ENCODE results near the gene PEX1. TPM values are rescaled to one million over a fixed set of nuclear protein-coding genes. Genes with fewer than 3 reads are reported as not detected.
A peak's percentile ranks its signal among the peaks of the same experiment; 100 is the strongest.
"Not testable (repeated sequence)": the region's sequence is repeated elsewhere in the genome, so short reads cannot be mapped to it uniquely, and the experiment has no call there.

PEX1 gene
- total RNA-seq, 1 donor from 2014 or later, result 16.2 TPM

DNA sequence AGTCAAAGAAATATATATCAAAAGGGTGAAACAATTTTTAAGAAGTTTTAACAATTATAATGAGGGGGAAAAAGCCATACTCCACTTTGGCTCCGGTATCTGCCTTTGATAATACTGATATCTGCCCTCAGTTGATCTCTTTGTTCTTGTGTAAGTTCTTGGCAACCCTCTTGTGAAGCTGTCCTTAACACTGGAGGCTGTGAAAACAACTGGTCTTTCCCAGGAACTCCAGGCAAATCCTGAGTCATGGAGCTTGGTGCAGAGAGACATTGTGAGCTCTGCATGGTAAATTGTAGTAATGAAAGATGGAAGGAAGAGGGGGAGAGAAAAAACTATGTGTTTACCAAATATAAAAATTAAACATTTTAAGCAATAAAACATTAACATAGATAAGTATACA is 38.7 kb downstream of the PEX1 start:
- no peak for DNase-seq (ENCODE audit: extremely low spot score, unreplicated experiment)
- TF ChIP-seq, protein P1, sequence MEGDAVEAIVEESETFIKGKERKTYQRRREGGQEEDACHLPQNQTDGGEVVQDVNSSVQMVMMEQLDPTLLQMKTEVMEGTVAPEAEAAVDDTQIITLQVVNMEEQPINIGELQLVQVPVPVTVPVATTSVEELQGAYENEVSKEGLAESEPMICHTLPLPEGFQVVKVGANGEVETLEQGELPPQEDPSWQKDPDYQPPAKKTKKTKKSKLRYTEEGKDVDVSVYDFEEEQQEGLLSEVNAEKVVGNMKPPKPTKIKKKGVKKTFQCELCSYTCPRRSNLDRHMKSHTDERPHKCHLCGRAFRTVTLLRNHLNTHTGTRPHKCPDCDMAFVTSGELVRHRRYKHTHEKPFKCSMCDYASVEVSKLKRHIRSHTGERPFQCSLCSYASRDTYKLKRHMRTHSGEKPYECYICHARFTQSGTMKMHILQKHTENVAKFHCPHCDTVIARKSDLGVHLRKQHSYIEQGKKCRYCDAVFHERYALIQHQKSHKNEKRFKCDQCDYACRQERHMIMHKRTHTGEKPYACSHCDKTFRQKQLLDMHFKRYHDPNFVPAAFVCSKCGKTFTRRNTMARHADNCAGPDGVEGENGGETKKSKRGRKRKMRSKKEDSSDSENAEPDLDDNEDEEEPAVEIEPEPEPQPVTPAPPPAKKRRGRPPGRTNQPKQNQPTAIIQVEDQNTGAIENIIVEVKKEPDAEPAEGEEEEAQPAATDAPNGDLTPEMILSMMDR (IDR thresholded peaks at IDR 0.05), result no peak
- no peaks in the 10 kb centered on the region for H3K27me3 Mint-ChIP-seq (ENCODE audit: unreplicated experiment)
- no peak overlapping the region for H3K4me3 Mint-ChIP-seq (ENCODE audit: unreplicated experiment)
- H3K36me3 Mint-ChIP-seq (ENCODE audit: unreplicated experiment), result peaks cover 52% of the 10 kb centered on the region
- no peaks in the 10 kb centered on the region for H3K4me1 Mint-ChIP-seq (ENCODE audit: unreplicated experiment)
- no peaks in the 10 kb centered on the region for H3K9me3 Mint-ChIP-seq (ENCODE audit: unreplicated experiment)
- no peak overlapping the region for H3K27ac Mint-ChIP-seq (ENCODE audit: unreplicated experiment)

DNA sequence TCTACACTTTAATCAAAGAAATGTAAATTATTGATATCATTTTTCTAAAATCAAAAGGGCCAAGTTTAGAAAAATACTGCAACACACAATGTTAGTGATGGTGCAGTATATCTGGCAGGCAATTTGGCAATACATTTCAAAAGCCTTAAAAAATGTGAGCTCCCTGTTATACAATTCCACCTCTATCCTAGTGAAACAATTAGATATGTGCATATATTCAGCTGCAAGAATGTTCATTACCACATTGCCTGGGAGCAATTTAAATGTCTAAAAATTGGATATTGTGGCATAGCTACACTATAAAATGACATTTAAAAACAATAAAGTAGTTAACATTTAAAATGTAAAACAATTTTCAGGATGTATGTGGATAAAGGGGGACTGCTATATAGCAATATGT is 40.5 kb downstream of the PEX1 start:
- Mint-ChIP-seq H3K4me3 (ENCODE audit: unreplicated experiment) (no peak overlapping the region), H3K9me3 (ENCODE audit: unreplicated experiment) (no peaks in the 10 kb centered on the region), H3K36me3 (ENCODE audit: unreplicated experiment) (peaks cover 42% of the 10 kb centered on the region), H3K27me3 (ENCODE audit: unreplicated experiment) (no peaks in the 10 kb centered on the region), H3K4me1 (ENCODE audit: unreplicated experiment) (no peaks in the 10 kb centered on the region), H3K27ac (ENCODE audit: unreplicated experiment) (no peak overlapping the region)
- TF ChIP-seq, protein P1 (IDR thresholded peaks at IDR 0.05), result no peak
- DNase-seq (ENCODE audit: extremely low spot score, unreplicated experiment), result no peak

DNA sequence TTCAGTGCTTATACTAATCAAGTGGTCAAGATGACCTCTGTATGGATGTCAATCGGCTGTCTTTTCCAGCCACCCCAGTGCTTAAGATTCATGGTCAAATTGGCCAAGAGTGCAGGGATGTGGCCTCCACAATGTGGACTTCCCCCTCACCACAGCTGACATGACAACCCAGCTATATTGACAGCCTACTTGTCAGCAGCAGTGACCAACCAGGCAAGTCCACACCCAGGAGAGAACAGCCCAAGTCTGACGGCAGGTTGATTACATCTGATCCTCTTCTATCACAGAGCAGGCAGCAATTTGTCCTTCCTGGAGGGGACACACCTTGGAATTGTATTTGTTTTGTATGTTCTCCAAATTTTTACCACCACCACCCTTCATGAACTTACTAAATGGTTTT is 42.3 kb downstream of the PEX1 start:
- Mint-ChIP-seq H3K4me1 (ENCODE audit: unreplicated experiment) (no peaks in the 10 kb centered on the region), H3K9me3 (ENCODE audit: unreplicated experiment) (no peaks in the 10 kb centered on the region), H3K4me3 (ENCODE audit: unreplicated experiment) (no peak overlapping the region), H3K27ac (ENCODE audit: unreplicated experiment) (no peak overlapping the region), H3K36me3 (ENCODE audit: unreplicated experiment) (peaks cover 26% of the 10 kb centered on the region), H3K27me3 (ENCODE audit: unreplicated experiment) (no peaks in the 10 kb centered on the region)
- TF ChIP-seq, protein P1 (IDR thresholded peaks at IDR 0.05), result no peak
- peak; percentile 25 for DNase-seq (ENCODE audit: extremely low spot score, unreplicated experiment)

DNA sequence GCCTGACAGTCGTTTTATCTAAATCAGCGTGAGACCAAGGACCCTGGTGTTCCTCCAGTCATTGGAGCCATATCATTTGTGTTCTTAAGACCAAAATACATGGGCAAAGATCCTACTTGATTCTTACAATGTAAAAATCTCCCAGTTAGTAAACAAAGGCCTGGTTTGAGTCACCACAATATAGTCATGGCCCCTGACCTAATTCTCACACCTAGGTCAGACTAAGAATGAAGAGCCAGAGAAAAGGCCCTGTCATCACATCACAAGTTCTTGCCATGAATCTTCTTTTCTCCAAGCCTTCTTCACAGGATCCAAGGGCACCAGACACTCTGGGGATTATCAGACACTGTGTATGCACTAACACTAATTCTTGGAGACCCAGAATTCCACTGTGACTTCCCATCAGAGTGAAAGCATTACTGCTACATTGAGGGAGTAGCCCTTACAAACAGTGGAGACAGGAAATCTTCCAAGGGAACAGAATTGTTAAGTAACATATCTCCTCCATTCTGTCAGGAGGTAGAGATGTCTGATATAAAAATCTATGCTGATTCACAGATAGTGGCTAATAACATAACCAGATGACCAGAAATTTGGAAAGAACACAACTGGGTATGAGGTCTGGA is 42.9 kb downstream of the PEX1 start:
- no peaks in the 10 kb centered on the region for H3K27me3 Mint-ChIP-seq (ENCODE audit: unreplicated experiment)
- DNase-seq (ENCODE audit: extremely low spot score, unreplicated experiment), result peak; percentile 27
- H3K36me3 Mint-ChIP-seq (ENCODE audit: unreplicated experiment), result peaks cover 21% of the 10 kb centered on the region
- H3K27ac Mint-ChIP-seq (ENCODE audit: unreplicated experiment), result no peak overlapping the region
- no peaks in the 10 kb centered on the region for H3K9me3 Mint-ChIP-seq (ENCODE audit: unreplicated experiment)
- TF ChIP-seq, protein P1 (IDR thresholded peaks at IDR 0.05), result no peak
- no peak overlapping the region for H3K4me3 Mint-ChIP-seq (ENCODE audit: unreplicated experiment)
- no peaks in the 10 kb centered on the region for H3K4me1 Mint-ChIP-seq (ENCODE audit: unreplicated experiment)

DNA sequence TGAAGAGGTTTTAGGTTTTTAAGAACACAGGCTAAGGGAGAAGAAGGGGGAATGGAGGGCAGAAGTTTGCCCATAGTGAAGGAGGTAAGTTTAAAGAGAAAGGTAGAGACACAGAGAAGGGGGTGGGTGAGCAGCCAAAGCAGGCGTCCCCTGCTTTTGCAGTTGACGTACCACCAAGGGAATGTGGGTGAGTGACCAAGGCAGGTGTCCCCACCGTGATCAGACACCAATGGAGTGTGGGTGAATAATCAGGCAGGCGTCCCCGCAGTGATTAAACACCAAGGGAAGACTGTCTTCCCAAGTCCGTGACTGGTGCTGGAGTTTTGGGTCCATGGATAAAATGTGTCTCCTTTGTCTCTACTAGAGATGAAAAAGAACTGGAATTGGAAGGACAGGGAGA is 44.1 kb downstream of the PEX1 start:
- not testable (repeated sequence) for H3K4me1 Mint-ChIP-seq (ENCODE audit: unreplicated experiment); H3K27me3 Mint-ChIP-seq (ENCODE audit: unreplicated experiment); H3K27ac Mint-ChIP-seq (ENCODE audit: unreplicated experiment); H3K9me3 Mint-ChIP-seq (ENCODE audit: unreplicated experiment); DNase-seq (ENCODE audit: extremely low spot score, unreplicated experiment); H3K4me3 Mint-ChIP-seq (ENCODE audit: unreplicated experiment)
- H3K36me3 Mint-ChIP-seq (ENCODE audit: unreplicated experiment), result peaks cover 15% of the 10 kb centered on the region

DNA sequence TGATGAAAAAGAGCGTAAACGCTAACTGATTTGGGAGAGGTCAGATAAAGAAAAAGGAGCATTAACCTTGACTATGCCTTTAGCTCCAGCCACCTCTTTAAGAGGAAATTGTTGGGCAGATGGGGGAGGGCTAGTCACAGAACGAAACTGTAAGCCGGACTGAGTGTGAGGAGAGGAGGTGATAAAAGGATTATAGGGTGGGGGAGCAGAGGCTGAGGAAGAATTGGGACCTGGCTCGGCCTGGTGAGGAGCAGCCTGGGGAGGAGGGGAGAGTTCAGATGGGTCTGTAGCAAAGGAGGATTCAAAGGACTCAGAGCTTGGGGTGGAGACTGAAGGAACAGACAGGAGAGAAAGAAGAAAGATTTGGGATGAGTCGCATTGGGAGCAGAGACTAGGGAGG is 44.7 kb downstream of the PEX1 start:
- peaks cover 14% of the 10 kb centered on the region for H3K36me3 Mint-ChIP-seq (ENCODE audit: unreplicated experiment)
- H3K27me3 Mint-ChIP-seq (ENCODE audit: unreplicated experiment); H3K4me1 Mint-ChIP-seq (ENCODE audit: unreplicated experiment); H3K27ac Mint-ChIP-seq (ENCODE audit: unreplicated experiment); H3K4me3 Mint-ChIP-seq (ENCODE audit: unreplicated experiment); H3K9me3 Mint-ChIP-seq (ENCODE audit: unreplicated experiment); DNase-seq (ENCODE audit: extremely low spot score, unreplicated experiment): not testable (repeated sequence)

DNA sequence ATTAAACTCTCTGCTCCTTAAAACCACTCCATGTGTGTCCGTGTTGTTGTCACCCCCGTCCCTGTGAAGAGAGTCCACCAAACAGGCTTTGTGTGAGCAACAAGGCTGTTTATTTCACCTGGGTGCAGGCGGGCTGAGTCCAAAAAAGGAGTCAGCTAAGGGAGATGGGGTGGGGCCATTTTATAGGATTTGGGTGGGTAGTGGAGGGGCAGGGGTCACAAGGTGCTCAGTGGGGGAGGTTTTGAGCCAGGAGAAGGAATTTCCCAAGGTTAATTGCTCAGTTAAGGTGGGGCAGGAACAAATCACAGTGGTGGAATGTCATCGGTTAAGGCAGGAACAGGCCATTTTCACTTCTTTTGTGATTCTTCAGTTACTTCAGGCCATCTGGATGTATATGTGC is 49.2 kb downstream of the PEX1 start:
- H3K4me1 Mint-ChIP-seq (ENCODE audit: unreplicated experiment); H3K27me3 Mint-ChIP-seq (ENCODE audit: unreplicated experiment); DNase-seq (ENCODE audit: extremely low spot score, unreplicated experiment); H3K36me3 Mint-ChIP-seq (ENCODE audit: unreplicated experiment); H3K9me3 Mint-ChIP-seq (ENCODE audit: unreplicated experiment); H3K27ac Mint-ChIP-seq (ENCODE audit: unreplicated experiment); H3K4me3 Mint-ChIP-seq (ENCODE audit: unreplicated experiment): not testable (repeated sequence)
